SHP77 treated with DMSO at 0.1 percent for 48 hours (cell line): Measurements from ENCODE around the gene KCND2.

ENCODE experiments used
- DNase-seq: peaks from one replicate; lab custom pipeline; 2025; lab: John Stamatoyannopoulos, UW

KCND2 gene

GRCh38 chr7:120311028-120311788 lies 38.2 kb downstream of the KCND2 start:
- DNase-seq = no peak

GRCh38 chr7:120320218-120320961 lies 47.4 kb downstream of the KCND2 start:
- no peak for DNase-seq

GRCh38 chr7:120327054-120327453 lies 54.1 kb downstream of the KCND2 start:
- no peak for DNase-seq

GRCh38 chr7:120332433-120332832 lies 59.5 kb downstream of the KCND2 start:
- DNase-seq = no peak

GRCh38 chr7:120334475-120334874 lies 61.5 kb downstream of the KCND2 start:
- no peak for DNase-seq

- DNase-seq = peak; percentile 25
These were observed 64.4 kb downstream of the KCND2 start for GRCh38 chr7:120337308-120337907.

GRCh38 chr7:120344276-120344675 lies 71.3 kb downstream of the KCND2 start:
- DNase-seq = no peak

GRCh38 chr7:120353171-120353570 lies 80.2 kb downstream of the KCND2 start:
- no peak for DNase-seq

- no peak for DNase-seq
These were observed 87.9 kb downstream of the KCND2 start for GRCh38 chr7:120360918-120361317.

GRCh38 chr7:120363414-120363813 lies 90.4 kb downstream of the KCND2 start:
- DNase-seq = no peak

GRCh38 chr7:120370954-120371353 lies 98.0 kb downstream of the KCND2 start:
- DNase-seq = no peak

GRCh38 chr7:120373174-120373573 lies 100.2 kb downstream of the KCND2 start:
- DNase-seq = no peak

- DNase-seq = no peak
These were observed 121.6 kb downstream of the KCND2 start for GRCh38 chr7:120394595-120394994.

GRCh38 chr7:120395526-120396019 lies 122.6 kb downstream of the KCND2 start:
- no peak for DNase-seq

- DNase-seq = no peak
These were observed 125.5 kb downstream of the KCND2 start for GRCh38 chr7:120398284-120399000.

- no peak for DNase-seq
These were observed 128.0 kb downstream of the KCND2 start for GRCh38 chr7:120400806-120401455.

GRCh38 chr7:120402079-120402767 lies 129.2 kb downstream of the KCND2 start:
- DNase-seq = no peak

GRCh38 chr7:120402801-120403200 lies 129.8 kb downstream of the KCND2 start:
- no peak for DNase-seq

- DNase-seq = no peak
These were observed 131.1 kb downstream of the KCND2 start for GRCh38 chr7:120404042-120404441.

- no peak for DNase-seq
These were observed 132.7 kb downstream of the KCND2 start for GRCh38 chr7:120405652-120406051.

GRCh38 chr7:120407010-120407409 lies 134.0 kb downstream of the KCND2 start:
- no peak for DNase-seq
